C4-2B (cell line): ENCODE data around the gene IKZF2.

Source experiments
- CTCF ChIP-seq: fragments of 450-650 bp; conservative IDR thresholded peaks from 2 replicates; pipeline ENCODE4 v1.5.1; 2017; ENCODE audit warnings: mild to moderate bottlenecking
- ZFX ChIP-seq: fragments of 450-650 bp; IDR thresholded peaks from 2 replicates; pipeline ENCODE4 v1.6.1; 2017

DNA sequence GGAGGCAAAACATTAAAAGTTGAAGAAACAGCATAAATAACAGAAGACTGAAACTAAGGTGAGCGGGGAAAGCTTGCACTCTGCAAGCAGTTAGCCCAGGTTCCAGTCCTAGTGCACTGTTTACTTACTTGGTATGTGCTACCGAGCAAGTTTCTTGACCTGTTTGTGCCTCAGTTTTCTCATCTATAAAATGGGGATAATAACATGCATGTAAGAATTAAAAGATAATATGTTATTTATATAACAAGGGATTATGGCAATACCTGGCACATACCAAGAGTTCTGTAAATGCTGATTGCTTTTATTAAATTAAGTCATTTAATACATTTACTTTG, 37.1 kb upstream of the IKZF2 start:
- no peak for TF ChIP-seq CTCF
- TF ChIP-seq ZFX, result no peak
